ENCODE results near the gene IL1R2.

Gene IL1R2

DNA sequence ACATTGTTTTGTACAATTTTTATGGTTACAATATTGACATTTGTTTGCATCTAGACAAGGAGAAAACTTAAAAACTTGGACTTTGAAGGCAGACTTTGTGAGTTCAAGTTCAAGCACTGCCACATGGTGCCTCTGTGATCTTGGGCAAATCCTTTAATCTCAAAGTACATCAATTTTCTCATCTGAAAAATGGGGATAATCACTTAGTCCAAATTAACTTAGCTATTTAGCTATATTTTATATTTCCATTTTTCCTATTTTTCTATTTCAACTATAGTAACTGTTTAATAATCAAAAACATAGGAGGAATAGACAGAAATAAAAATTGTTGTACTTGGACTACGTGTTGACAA lies 38.7 kb downstream of the IL1R2 start:
- DNase-seq (ENCODE audit: low read depth in 1 of 2, low spot score in 1 of 2), result no peak
- no peak for TF ChIP-seq SPI1 (IDR thresholded peaks at IDR 0.05; ENCODE audit: borderline replicate concordance, low read depth)
- no peak for TF ChIP-seq GABPA (IDR thresholded peaks at IDR 0.05; ENCODE audit: low read depth)
- no peak for TF ChIP-seq POLR2AphosphoS5 (IDR thresholded peaks at IDR 0.05; ENCODE audit: low read depth)
- TF ChIP-seq, protein P1, sequence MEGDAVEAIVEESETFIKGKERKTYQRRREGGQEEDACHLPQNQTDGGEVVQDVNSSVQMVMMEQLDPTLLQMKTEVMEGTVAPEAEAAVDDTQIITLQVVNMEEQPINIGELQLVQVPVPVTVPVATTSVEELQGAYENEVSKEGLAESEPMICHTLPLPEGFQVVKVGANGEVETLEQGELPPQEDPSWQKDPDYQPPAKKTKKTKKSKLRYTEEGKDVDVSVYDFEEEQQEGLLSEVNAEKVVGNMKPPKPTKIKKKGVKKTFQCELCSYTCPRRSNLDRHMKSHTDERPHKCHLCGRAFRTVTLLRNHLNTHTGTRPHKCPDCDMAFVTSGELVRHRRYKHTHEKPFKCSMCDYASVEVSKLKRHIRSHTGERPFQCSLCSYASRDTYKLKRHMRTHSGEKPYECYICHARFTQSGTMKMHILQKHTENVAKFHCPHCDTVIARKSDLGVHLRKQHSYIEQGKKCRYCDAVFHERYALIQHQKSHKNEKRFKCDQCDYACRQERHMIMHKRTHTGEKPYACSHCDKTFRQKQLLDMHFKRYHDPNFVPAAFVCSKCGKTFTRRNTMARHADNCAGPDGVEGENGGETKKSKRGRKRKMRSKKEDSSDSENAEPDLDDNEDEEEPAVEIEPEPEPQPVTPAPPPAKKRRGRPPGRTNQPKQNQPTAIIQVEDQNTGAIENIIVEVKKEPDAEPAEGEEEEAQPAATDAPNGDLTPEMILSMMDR (IDR thresholded peaks at IDR 0.05; ENCODE audit: insufficient read depth, low read length), result no peak
- TF ChIP-seq, protein P2, sequence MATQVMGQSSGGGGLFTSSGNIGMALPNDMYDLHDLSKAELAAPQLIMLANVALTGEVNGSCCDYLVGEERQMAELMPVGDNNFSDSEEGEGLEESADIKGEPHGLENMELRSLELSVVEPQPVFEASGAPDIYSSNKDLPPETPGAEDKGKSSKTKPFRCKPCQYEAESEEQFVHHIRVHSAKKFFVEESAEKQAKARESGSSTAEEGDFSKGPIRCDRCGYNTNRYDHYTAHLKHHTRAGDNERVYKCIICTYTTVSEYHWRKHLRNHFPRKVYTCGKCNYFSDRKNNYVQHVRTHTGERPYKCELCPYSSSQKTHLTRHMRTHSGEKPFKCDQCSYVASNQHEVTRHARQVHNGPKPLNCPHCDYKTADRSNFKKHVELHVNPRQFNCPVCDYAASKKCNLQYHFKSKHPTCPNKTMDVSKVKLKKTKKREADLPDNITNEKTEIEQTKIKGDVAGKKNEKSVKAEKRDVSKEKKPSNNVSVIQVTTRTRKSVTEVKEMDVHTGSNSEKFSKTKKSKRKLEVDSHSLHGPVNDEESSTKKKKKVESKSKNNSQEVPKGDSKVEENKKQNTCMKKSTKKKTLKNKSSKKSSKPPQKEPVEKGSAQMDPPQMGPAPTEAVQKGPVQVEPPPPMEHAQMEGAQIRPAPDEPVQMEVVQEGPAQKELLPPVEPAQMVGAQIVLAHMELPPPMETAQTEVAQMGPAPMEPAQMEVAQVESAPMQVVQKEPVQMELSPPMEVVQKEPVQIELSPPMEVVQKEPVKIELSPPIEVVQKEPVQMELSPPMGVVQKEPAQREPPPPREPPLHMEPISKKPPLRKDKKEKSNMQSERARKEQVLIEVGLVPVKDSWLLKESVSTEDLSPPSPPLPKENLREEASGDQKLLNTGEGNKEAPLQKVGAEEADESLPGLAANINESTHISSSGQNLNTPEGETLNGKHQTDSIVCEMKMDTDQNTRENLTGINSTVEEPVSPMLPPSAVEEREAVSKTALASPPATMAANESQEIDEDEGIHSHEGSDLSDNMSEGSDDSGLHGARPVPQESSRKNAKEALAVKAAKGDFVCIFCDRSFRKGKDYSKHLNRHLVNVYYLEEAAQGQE (IDR thresholded peaks at IDR 0.05; ENCODE audit: insufficient replicate concordance, low read depth), result no peak
- Histone ChIP-seq H3K4me3 (replicated peaks; ENCODE audit: insufficient read depth, low read length) (no peak overlapping the region), H3K27ac (replicated peaks) (peak overlapping the region; percentile 63), H3K27me3 (ENCODE audit: insufficient read depth, poor library complexity, severe bottlenecking) (no peaks in the 10 kb centered on the region)

DNA sequence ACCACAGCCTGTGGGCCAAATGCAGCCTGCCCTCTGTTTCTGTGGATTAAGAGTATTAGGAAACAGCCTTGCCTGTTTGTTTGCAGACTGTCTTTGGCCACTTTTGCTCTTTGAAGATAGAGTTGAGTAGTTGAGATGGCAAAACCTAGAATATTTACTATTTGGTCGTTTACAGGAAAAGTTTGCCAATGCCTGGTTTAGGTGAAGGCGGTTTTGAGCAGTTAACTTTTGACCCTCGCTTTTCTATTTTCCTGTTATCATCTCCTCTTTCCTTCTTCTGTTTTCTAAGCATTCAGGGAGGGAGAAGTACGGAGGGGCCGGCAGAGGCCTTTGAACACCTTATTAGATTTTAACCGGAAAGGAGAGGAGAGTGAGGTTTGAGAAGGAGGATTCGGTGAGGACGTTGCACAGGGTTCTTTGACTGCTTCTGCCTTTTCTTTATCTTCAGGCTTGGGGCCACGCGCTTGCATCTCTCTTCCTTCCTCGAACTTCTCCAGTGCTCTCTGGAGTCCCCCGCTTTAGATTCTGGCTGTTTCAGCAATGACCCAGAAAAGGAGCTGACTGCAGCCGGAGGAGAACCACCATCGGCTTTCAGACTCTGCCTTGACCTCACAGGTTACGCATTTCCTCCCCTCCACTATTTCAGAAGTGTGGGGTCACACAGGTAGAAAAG lies 39.2 kb downstream of the IL1R2 start:
- TF ChIP-seq POLR2AphosphoS5 (IDR thresholded peaks at IDR 0.05; ENCODE audit: low read depth) (no peak), SPI1 (IDR thresholded peaks at IDR 0.05; ENCODE audit: borderline replicate concordance, low read depth) (0 out of 2 replicates have a peak, but pooled peaks have one; percentile 13)
- Histone ChIP-seq H3K4me3 (replicated peaks; ENCODE audit: insufficient read depth, low read length) (no peak overlapping the region), H3K27me3 (ENCODE audit: insufficient read depth, poor library complexity, severe bottlenecking) (no peaks in the 10 kb centered on the region), H3K27ac (replicated peaks) (peak overlapping the region; percentile 63)
- DNase-seq (ENCODE audit: low read depth in 1 of 2, low spot score in 1 of 2), result peak in 1 of 2 experiments; percentile 67

DNA sequence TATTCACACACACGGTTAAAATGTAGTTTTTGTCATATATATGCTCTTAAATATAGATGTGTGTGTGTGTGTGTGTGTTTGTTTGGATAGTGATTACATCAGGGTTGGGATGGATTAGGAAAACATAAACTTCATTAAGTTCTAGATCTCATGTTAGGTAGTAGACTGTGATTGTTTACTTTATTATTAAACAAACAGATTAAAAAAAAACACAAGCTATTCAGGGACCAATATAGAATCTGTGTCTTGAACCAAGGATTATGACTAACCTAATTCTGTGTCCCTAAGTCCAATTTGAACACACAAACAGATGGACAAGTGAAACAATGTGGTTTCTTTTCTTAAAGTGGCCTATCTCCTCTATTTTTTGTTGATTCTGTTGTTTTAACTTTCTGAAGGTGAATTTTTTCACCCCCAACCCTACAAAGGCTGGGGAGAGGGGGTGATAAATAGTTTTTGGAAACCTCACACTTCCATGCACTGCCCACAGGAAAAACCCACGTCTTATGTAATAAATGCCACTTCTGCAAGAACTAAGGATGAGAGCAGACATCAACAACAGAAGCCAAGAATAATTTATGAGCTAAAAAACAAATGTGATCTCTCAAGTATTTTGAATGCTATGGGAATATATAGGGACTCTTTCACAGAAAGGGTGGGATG lies 40.7 kb downstream of the IL1R2 start:
- Histone ChIP-seq H3K4me3 (replicated peaks; ENCODE audit: insufficient read depth, low read length) (no peak overlapping the region), H3K27me3 (ENCODE audit: insufficient read depth, poor library complexity, severe bottlenecking) (no peaks in the 10 kb centered on the region), H3K27ac (replicated peaks) (peak overlapping the region; percentile 76)
- TF ChIP-seq, protein P2 (IDR thresholded peaks at IDR 0.05; ENCODE audit: insufficient replicate concordance, low read depth), result no peak
- TF ChIP-seq GABPA (IDR thresholded peaks at IDR 0.05; ENCODE audit: low read depth) (no peak), SPI1 (IDR thresholded peaks at IDR 0.05; ENCODE audit: borderline replicate concordance, low read depth) (no peak), POLR2AphosphoS5 (IDR thresholded peaks at IDR 0.05; ENCODE audit: low read depth) (no peak)
- TF ChIP-seq, protein P1 (IDR thresholded peaks at IDR 0.05; ENCODE audit: insufficient read depth, low read length), result no peak
- peak in 1 of 2 experiments; percentile 21 for DNase-seq (ENCODE audit: low read depth in 1 of 2, low spot score in 1 of 2)

DNA sequence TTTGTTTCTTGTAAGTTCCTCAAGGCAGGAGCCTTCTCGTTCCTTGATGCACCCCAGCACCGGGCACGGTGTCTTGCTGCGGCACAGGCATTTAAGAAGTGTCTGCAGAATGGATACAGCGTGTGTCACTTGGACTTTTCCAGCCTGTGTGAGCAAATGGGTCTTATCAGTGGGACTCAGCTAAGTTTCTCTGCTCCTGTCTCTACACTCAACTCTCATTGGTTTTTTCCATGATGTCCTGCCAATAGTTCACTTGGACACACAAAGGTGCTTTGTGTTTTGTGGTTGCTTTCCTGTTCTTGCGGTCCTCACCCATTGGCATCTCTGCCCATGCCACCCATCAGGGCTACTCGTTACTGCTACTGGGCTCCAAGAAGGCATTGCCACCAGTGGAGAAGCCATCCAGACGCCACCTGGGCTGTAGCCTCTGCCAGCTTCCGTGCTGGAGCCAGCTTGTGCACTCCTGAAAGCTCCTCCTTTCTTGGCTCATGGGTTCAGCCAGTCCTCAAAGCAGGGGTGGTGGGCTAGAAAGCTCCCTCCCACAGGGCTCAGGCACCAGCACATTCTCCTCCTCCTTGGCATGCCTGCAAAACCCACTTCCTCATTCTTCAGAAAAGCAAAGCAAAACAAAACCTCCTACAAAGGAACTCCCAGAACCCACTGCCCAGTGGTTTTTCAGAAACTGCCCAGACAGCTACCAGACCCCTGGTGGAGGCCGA lies 41.4 kb downstream of the IL1R2 start:
- peak; percentile 65 to 97 for DNase-seq (ENCODE audit: low read depth in 1 of 2, low spot score in 1 of 2)
- no peak overlapping the region for H3K4me3 ChIP-seq (replicated peaks; ENCODE audit: insufficient read depth, low read length)

More for the DNA sequence above, 41.4 kb downstream of the IL1R2 start:
- peak; percentile 74 for TF ChIP-seq POLR2AphosphoS5 (IDR thresholded peaks at IDR 0.05; ENCODE audit: low read depth)
- no peak for TF ChIP-seq GABPA (IDR thresholded peaks at IDR 0.05; ENCODE audit: low read depth)
- peak; percentile 100 for TF ChIP-seq SPI1 (IDR thresholded peaks at IDR 0.05; ENCODE audit: borderline replicate concordance, low read depth)
- H3K27ac ChIP-seq (replicated peaks), result peak overlapping the region; percentile 76
- no peaks in the 10 kb centered on the region for H3K27me3 ChIP-seq (ENCODE audit: insufficient read depth, poor library complexity, severe bottlenecking)

Data from HL-60 (cell line).